Measurements from ENCODE around the gene SLC35G6. TPM values are rescaled to one million over a fixed set of nuclear protein-coding genes. Genes with fewer than 3 reads are reported as not detected.
A peak's percentile ranks its signal among the peaks of the same experiment; 100 is the strongest.

SLC35G6 gene
- total RNA-seq, 4 donors from 2014 or later = not detected

DNA sequence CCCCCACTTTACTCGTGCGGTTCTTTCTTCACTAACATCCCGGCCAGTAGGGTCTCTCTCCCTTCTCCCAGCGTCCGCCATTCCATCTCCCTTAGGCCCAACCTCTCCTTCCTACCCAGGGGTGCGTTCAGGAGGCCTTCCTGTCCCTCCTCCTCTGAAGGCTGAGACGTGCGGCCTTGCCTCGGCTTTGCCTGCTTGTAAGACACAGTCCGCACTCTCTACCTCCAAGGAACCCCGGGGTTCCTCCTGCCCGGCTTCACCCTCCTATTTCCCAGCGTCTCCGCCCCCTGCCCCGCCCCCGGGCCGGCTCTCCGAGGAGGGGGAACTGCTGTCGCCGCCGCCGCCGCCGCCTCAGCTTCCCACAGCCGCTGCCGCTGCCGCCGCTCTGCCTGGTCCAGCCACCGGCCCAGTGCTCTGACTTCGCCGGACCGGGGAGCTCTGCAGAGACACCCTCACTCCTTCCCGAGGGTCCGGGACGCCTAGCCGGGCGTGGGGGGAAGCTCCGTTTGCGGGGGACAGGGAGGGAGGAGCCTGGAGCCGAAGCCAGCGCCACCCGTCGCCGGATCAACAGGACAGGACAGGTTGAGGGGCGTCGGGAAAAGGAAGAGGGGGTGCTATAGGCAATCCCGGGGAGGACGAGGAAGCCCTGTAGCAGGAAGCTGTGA lies 43.2 kb upstream of the SLC35G6 start:
- peak in 1 of 2 donors; percentile 82 for DNase-seq (ENCODE audit: low spot score in 2 of 2)
- 6% methylated on average over 23 of the region's 48 CpGs for WGBS
- H3K27me3 ChIP-seq = peaks cover 14% of the 10 kb centered on the region

DNA sequence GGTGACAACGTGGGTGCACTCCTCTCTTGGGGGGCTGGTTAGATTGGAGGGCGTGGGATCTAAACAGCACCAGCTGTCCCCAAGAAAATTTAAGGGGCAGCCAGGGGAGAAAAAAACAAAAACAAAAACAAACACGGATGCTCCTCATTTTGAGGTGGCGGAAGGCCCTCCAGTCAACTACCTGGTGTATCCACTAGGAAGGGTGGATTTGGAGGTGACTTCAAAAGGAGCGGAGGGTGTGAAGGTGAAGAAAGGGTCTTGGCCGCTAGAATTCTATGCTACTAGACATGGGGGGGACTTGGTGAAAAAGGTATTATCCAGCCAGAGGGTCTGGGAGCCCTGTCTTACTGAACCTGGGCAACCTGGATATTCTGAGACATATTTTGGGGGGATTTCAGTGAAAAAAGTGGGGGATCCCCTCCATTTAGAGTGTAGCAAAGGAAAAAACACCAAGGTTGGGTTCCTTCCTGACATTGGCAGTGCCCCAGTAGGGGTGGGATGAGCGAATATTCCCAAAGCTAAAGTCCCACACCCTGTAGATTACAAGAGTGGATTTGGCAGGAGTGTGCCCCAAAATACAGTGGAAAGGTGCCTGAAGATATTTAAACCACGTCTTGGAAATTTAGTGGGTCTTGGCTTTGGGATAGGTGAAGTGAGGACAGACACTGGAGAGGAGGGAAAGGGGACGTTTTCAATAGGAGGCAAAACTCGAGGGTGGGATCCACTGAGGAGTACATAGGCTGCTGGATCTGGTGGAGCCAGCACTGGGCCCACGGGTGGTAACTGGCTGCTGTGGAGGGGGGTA lies 42.4 kb upstream of the SLC35G6 start:
- peaks cover 14% of the 10 kb centered on the region for H3K27me3 ChIP-seq
- 31% methylated on average over 11 of the region's 11 CpGs for WGBS
- H3K4me1 ChIP-seq = peaks cover 62% of the 10 kb centered on the region
- peak overlapping the region; percentile 68 for H3K4me3 ChIP-seq
- DNase-seq (ENCODE audit: low spot score in 2 of 2) = no peak
- H3K9me3 ChIP-seq = no peaks in the 10 kb centered on the region
- TF ChIP-seq POLR2A (IDR thresholded peaks at IDR 0.05) (no peak), EP300 (IDR thresholded peaks at IDR 0.05) (no peak)
- H3K27ac ChIP-seq = no peak overlapping the region
- no peaks in the 10 kb centered on the region for H3K36me3 ChIP-seq

More for the DNA sequence above, 43.2 kb upstream of the SLC35G6 start:
- Histone ChIP-seq H3K4me3 (peak overlapping the region; percentile 68), H3K4me1 (peaks cover 58% of the 10 kb centered on the region), H3K27ac (peak overlapping the region; percentile 91), H3K36me3 (no peaks in the 10 kb centered on the region), H3K9me3 (no peaks in the 10 kb centered on the region)
- TF ChIP-seq POLR2A (IDR thresholded peaks at IDR 0.05) = no peak
- no peak for TF ChIP-seq EP300 (IDR thresholded peaks at IDR 0.05)
- TF ChIP-seq POLR2AphosphoS5 (IDR thresholded peaks at IDR 0.05) = no peak
- TF ChIP-seq, protein P1, sequence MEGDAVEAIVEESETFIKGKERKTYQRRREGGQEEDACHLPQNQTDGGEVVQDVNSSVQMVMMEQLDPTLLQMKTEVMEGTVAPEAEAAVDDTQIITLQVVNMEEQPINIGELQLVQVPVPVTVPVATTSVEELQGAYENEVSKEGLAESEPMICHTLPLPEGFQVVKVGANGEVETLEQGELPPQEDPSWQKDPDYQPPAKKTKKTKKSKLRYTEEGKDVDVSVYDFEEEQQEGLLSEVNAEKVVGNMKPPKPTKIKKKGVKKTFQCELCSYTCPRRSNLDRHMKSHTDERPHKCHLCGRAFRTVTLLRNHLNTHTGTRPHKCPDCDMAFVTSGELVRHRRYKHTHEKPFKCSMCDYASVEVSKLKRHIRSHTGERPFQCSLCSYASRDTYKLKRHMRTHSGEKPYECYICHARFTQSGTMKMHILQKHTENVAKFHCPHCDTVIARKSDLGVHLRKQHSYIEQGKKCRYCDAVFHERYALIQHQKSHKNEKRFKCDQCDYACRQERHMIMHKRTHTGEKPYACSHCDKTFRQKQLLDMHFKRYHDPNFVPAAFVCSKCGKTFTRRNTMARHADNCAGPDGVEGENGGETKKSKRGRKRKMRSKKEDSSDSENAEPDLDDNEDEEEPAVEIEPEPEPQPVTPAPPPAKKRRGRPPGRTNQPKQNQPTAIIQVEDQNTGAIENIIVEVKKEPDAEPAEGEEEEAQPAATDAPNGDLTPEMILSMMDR (IDR thresholded peaks at IDR 0.05) = no peak

- Histone ChIP-seq H3K36me3 (no peaks in the 10 kb centered on the region), H3K9me3 (no peaks in the 10 kb centered on the region), H3K4me1 (peaks cover 69% of the 10 kb centered on the region), H3K4me3 (peak within 1 kb of the TSS; percentile 68), H3K27ac (peak within 1 kb of the TSS; percentile 91), H3K27me3 (peaks cover 14% of the 10 kb centered on the region)
- 0% methylated on average over 33 of the region's 50 CpGs for whole genome bisulfite sequencing
- TF ChIP-seq EP300 (IDR thresholded peaks at IDR 0.05) (no peak), POLR2A (IDR thresholded peaks at IDR 0.05) (no peak)
- DNase-seq (ENCODE audit: low spot score in 2 of 2) = no peak
These were observed 41.7 kb upstream of the SLC35G6 start, which contains the start of gene FGF11 for GRCh38 chr17:7439462-7440112. TSS of gene FGF11 (plus strand) at chr17:7439512. CDS start at chr17:7439621, 109 bp downstream.

DNA sequence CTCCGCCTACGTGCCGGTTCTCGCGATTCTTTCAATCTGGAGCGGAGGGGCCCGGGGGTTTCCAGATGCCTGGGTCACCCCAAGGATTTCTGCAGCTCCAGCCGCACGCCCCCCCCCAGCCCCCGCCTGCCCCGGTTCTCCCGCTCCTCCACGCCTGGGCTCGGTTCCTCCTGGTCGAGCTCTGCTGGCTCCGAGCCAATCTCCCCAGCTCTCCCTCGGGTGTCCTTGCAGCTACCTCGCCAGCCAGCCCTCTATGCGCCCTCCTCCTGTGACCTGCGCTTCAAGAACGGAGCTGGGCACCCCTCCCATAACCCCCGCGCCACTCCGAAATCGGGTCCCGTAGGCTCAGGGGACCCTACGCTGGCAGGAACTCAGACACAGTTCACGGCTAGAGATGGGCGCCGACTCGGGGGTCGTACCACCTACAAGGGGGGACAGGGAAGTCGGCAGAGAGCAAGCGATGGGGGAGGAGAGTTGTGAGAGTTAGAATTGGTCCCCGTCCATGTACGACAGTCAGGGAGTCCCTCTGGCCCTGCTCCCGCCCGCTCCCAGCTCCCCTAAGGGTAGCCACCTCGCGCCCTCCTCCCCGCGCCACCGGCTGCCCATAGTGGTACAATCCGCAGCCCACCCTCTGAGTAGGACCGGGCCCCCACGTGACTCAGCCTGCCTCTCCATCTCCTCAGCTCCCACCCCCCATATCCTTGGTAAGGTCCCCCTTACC lies 41.0 kb upstream of the SLC35G6 start:
- peak; percentile 84 to 85 for DNase-seq (ENCODE audit: low spot score in 2 of 2)
- Histone ChIP-seq H3K9me3 (no peaks in the 10 kb centered on the region), H3K4me1 (peaks cover 75% of the 10 kb centered on the region), H3K4me3 (peak overlapping the region; percentile 54), H3K27ac (peak overlapping the region; percentile 14), H3K36me3 (no peaks in the 10 kb centered on the region), H3K27me3 (peaks cover 16% of the 10 kb centered on the region)
- no peak for TF ChIP-seq POLR2A (IDR thresholded peaks at IDR 0.05)
- no peak for TF ChIP-seq POLR2AphosphoS5 (IDR thresholded peaks at IDR 0.05)
- TF ChIP-seq EP300 (IDR thresholded peaks at IDR 0.05) = no peak
- TF ChIP-seq, protein P1 (IDR thresholded peaks at IDR 0.05) = no peak
- 2% methylated on average over 30 of the region's 46 CpGs for WGBS

- peaks cover 21% of the 10 kb centered on the region for H3K27me3 ChIP-seq
- H3K27ac ChIP-seq = peak overlapping the region; percentile 14
- H3K4me1 ChIP-seq = peaks cover 75% of the 10 kb centered on the region
These were observed 40.4 kb upstream of the SLC35G6 start for GRCh38 chr17:7440834-7441195.

DNA sequence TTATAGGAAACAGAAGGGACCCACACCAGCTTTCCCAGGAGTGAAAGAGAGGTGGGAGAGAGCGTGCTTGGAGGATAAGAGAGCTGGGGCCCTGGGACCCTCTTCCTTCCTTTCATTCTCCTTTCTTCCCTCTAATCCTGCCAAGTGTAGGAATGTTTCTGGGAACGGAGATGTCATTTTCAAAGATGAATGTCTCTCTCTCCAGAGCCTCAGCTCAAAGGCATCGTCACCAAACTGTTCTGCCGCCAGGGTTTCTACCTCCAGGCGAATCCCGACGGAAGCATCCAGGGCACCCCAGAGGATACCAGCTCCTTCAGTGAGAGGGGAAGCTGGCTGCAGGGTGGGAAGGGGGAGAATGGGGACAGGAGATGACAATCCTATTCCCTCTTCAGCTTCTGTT lies 40.0 kb upstream of the SLC35G6 start:
- H3K27me3 ChIP-seq = peaks cover 23% of the 10 kb centered on the region
- TF ChIP-seq EP300 (IDR thresholded peaks at IDR 0.05) (no peak), POLR2A (IDR thresholded peaks at IDR 0.05) (no peak), POLR2AphosphoS5 (IDR thresholded peaks at IDR 0.05) (no peak)
- TF ChIP-seq, protein P1 (IDR thresholded peaks at IDR 0.05) = no peak
- no peak overlapping the region for H3K27ac ChIP-seq
- WGBS = 60% methylated on average over 7 of the region's 7 CpGs
- H3K36me3 ChIP-seq = no peaks in the 10 kb centered on the region
- no peak overlapping the region for H3K4me3 ChIP-seq
- peaks cover 74% of the 10 kb centered on the region for H3K4me1 ChIP-seq
- no peak for DNase-seq (ENCODE audit: low spot score in 2 of 2)
- H3K9me3 ChIP-seq = no peaks in the 10 kb centered on the region

More at GRCh38 chr17:7440834-7441195, 40.4 kb upstream of the SLC35G6 start:
- no peaks in the 10 kb centered on the region for H3K36me3 ChIP-seq
- H3K4me3 ChIP-seq = peak overlapping the region; percentile 54
- TF ChIP-seq POLR2A (IDR thresholded peaks at IDR 0.05) = no peak
- 13% methylated on average over 12 of the region's 12 CpGs for WGBS
- no peak for DNase-seq (ENCODE audit: low spot score in 2 of 2)
- no peaks in the 10 kb centered on the region for H3K9me3 ChIP-seq
